IMR-90 (cell line): ENCODE data around the gene CRAMP1.

Source experiments
- CEBPB ChIP-seq: IDR thresholded peaks from 2 replicates; pipeline ENCODE4 v1.6.1; 2012; ENCODE audit warnings: low read depth, low read length, improper control_type of control experiment
- MAFK ChIP-seq: IDR thresholded peaks from 2 replicates; pipeline ENCODE4 v1.6.1; 2012; ENCODE audit warnings: low read depth, low read length, improper control_type of control experiment
- MAZ ChIP-seq: IDR thresholded peaks from 2 replicates; pipeline ENCODE4 v1.6.1; 2012; ENCODE audit warnings: low read depth, mild to moderate bottlenecking, low read length, improper control_type of control experiment, moderate library complexity, borderline replicate concordance
- MXI1 ChIP-seq: IDR thresholded peaks from 2 replicates; pipeline ENCODE4 v1.6.1; 2012; ENCODE audit warnings: low read depth, mild to moderate bottlenecking, low read length, moderate library complexity, borderline replicate concordance
- POLR2A ChIP-seq: IDR thresholded peaks from 2 replicates; pipeline ENCODE4 v1.6.1; 2012; ENCODE audit warnings: mild to moderate bottlenecking, low read depth, low read length
- RAD21 ChIP-seq: IDR thresholded peaks from 2 replicates; pipeline ENCODE4 v1.6.1; 2012; ENCODE audit warnings: low read length, improper control_type of control experiment
- RFX5 ChIP-seq: IDR thresholded peaks from 2 replicates; pipeline ENCODE4 v1.8.0; 2012; ENCODE audit warnings: low read depth, mild to moderate bottlenecking, low read length, moderate library complexity
- TF ChIP-seq, protein P1 (sequence below): conservative IDR thresholded peaks from 2 replicates; pipeline ENCODE4 v1.5.1; 2012; ENCODE audit warnings: mild to moderate bottlenecking, low read depth, low read length, improper control_type of control experiment

GRCh38 chr16:1590930-1591705 lies 21.0 kb upstream of the CRAMP1 start:
- TF ChIP-seq, protein P1, sequence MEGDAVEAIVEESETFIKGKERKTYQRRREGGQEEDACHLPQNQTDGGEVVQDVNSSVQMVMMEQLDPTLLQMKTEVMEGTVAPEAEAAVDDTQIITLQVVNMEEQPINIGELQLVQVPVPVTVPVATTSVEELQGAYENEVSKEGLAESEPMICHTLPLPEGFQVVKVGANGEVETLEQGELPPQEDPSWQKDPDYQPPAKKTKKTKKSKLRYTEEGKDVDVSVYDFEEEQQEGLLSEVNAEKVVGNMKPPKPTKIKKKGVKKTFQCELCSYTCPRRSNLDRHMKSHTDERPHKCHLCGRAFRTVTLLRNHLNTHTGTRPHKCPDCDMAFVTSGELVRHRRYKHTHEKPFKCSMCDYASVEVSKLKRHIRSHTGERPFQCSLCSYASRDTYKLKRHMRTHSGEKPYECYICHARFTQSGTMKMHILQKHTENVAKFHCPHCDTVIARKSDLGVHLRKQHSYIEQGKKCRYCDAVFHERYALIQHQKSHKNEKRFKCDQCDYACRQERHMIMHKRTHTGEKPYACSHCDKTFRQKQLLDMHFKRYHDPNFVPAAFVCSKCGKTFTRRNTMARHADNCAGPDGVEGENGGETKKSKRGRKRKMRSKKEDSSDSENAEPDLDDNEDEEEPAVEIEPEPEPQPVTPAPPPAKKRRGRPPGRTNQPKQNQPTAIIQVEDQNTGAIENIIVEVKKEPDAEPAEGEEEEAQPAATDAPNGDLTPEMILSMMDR: no peak
- TF ChIP-seq POLR2A (no peak), MAZ (no peak), RFX5 (no peak), MXI1 (no peak), RAD21 (no peak), MAFK (no peak), CEBPB (no peak)
